Neural progenitor cell (in vitro differentiated cells): Measurements from ENCODE around the gene FBXW11.

Source experiments
- CTCF ChIP-seq: fragments of 200-600 bp; sonication (generic); IDR thresholded peaks from 2 replicates; pipeline ENCODE4 v1.5.1; 2017; ENCODE audit warnings: antibody characterized with exemption, mild to moderate bottlenecking
- EZH2 ChIP-seq: fragments of 200-600 bp; sonication (generic); IDR thresholded peaks from 2 replicates; pipeline ENCODE4 v1.6.1; 2017; ENCODE audit warnings: antibody characterized with exemption, mild to moderate bottlenecking, moderate library complexity
- EZH2phosphoT487 ChIP-seq: fragments of 200-600 bp; sonication (generic); IDR thresholded peaks from 2 replicates; pipeline ENCODE4 v1.6.1; 2017; ENCODE audit warnings: antibody characterized with exemption

- TF ChIP-seq EZH2phosphoT487, result no peak
- TF ChIP-seq EZH2, result no peak
- TF ChIP-seq CTCF, result no peak
Measured at GRCh38 chr5:171897231-171897630, 109.2 kb downstream of the FBXW11 start.
